Coronary artery (tissue), 2 donors: ENCODE data around the gene RHOT1.
A peak's percentile ranks its signal among the peaks of the same experiment; 100 is the strongest.
"Not testable (repeated sequence)": the region's sequence is repeated elsewhere in the genome, so short reads cannot be mapped to it uniquely, and the experiment has no call there.

Experiments used
- DNase-seq: peaks from one replicate; pipeline ENCODE4 v3.0.0-alpha.2; 2017; ENCODE audit warnings: low spot score
- H3K27ac ChIP-seq, 2 donors: fragments of 200-600 bp; sonication (generic); one replicate each; pipeline ENCODE4 v1.5.1; 2016 to 2019
- H3K4me3 ChIP-seq: fragments of 200-600 bp; sonication (generic); 2 replicates; pipeline ENCODE4 v1.5.1; 2016; ENCODE audit warnings: mild to moderate bottlenecking, moderate library complexity
- CTCF ChIP-seq: fragments of 200-600 bp; sonication (generic); IDR thresholded peaks from one replicate; pipeline ENCODE4 v1.5.1; 2019; ENCODE audit warnings: antibody characterized with exemption

Gene RHOT1

DNA sequence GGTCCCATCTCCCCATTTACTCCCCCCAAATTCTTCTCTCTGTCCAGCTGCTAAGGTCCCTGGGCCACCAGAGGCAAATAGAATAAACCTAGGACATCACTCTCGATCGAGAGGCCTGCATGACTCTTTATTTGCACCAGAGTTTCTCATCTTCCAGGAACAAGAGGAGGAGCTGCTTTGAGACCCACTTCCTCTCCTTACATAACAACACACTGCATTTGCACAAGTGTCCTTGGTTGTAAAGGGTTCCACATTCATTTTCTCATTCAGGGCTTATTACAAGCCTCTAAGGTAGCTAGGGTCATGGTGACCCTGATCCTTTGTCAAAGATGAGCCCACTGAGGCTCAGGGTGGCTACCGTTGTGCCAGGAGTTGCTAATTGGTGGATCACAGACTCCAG, 38.1 kb upstream of the RHOT1 start:
- H3K27ac ChIP-seq, result no peak overlapping the region
- DNase-seq, result no peak
- TF ChIP-seq CTCF, result no peak
- no peak overlapping the region for H3K4me3 ChIP-seq

DNA sequence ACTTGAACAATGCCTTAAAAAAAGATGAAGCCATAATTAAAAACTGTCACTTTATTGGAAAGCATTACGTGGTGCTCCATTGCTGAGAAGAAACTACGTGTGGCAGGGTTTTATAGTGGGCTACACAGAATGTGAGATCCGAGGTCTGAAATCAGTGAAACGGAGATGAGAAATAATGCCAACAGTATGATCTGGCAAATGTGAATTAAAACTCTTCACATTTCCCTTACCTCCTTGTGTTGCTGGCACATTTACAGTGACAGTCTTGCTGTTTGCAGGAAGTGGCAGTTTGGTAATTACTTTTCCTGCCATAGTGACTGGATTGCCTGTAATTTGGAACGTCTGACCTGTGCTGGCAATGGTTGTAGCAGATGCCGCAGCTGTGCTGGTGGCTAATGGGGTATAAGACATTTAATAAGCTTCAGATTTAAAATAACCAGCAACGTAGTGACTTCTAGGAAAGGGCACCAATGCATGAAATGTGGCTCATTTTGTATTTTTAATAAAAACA, 35.8 kb upstream of the RHOT1 start:
- H3K27ac ChIP-seq, DNase-seq, H3K4me3 ChIP-seq: not testable (repeated sequence)

DNA sequence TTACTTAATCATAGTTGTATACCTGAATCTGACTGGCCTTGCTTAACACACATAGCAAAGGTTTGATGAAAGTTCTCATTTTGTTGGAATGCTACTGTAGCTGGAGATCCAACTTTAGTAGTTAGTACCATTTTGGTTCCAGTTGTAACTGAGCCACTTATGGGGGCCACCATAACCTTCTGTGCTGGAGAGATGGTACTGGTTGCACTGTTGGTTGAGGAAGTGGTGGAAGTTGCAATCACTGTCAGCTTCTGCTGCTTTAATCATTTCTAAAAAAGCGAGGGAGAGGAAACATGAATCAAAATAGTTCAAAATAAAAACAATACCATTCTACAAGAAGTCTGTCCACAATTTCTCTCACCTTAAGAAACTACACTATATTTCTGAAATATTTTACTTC, 35.1 kb upstream of the RHOT1 start:
- not testable (repeated sequence) for H3K4me3 ChIP-seq, H3K27ac ChIP-seq, DNase-seq

DNA sequence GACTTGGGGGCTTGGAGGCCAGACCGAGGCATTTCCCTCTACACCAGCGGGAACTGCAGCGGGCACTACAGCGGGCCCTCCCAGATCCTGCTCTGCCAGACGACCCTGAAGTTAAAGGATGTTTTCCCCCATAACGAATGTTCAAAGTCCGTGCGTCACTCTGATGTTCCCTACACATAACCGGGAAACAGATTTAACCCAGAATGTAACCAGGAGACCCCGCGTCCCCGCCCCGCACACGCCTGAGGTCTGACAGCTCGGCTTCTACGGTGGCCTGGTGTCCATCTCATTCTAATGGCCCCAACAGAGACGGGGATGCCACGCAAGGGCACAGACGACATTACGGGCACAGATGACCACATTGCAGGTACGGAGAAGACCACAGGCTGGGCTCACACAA, 31.7 kb upstream of the RHOT1 start:
- DNase-seq, result no peak
- H3K4me3 ChIP-seq, result no peak overlapping the region
- no peak for TF ChIP-seq CTCF
- no peak overlapping the region for H3K27ac ChIP-seq

- Histone ChIP-seq H3K27ac (no peak overlapping the region), H3K4me3 (peak overlapping the region; percentile 7)
- peak; percentile 15 for TF ChIP-seq CTCF
- no peak for DNase-seq
Observed at GRCh38 chr17:32111141-32111771, 31.0 kb upstream of the RHOT1 start.

DNA sequence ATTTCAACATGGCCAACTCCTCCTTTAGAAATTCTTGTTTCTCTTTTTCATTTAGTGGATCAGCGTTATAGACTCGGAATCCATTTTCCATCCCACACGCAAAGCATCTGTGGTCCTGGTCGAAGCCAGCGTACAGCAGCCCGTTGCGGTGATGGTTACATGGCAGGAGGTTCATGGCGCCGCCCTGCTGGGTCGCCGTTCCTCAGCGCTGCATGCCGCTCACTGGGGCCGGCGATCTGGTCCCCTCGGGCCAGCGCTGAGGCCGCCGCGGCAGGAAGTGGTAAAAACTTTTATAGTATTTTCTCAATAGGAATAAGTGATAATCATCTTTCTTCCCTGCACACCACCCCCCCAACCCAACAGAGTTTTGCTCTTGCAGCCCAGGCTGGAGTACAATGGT, 29.9 kb upstream of the RHOT1 start:
- DNase-seq, result no peak
- Histone ChIP-seq H3K27ac (no peak overlapping the region), H3K4me3 (no peak overlapping the region)
- no peak for TF ChIP-seq CTCF

- DNase-seq, result no peak
- Histone ChIP-seq H3K27ac (no peak overlapping the region), H3K4me3 (no peak overlapping the region)
- TF ChIP-seq CTCF, result no peak
Observed at GRCh38 chr17:32114536-32114935, 27.8 kb upstream of the RHOT1 start.

DNA sequence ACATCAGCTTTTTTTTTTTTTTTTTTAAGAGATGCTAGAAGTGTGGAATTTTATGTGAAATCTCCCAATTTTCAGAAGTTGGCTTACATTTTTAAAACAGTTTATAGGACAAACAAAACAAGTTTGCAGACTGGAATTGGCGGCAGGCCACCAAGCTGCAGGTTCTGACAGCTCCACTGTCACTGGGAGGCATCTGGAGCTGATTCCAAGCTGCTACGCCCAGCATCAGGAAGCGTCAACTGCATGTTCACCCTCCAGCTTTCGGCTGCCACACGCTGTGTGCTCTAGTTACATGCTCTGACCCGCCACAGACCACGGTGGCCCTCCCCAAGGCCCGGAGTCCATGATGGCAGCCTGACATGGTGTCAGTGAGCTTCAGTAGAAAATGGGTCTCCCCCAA, 26.8 kb upstream of the RHOT1 start:
- not testable (repeated sequence) for H3K4me3 ChIP-seq, H3K27ac ChIP-seq, DNase-seq

DNA sequence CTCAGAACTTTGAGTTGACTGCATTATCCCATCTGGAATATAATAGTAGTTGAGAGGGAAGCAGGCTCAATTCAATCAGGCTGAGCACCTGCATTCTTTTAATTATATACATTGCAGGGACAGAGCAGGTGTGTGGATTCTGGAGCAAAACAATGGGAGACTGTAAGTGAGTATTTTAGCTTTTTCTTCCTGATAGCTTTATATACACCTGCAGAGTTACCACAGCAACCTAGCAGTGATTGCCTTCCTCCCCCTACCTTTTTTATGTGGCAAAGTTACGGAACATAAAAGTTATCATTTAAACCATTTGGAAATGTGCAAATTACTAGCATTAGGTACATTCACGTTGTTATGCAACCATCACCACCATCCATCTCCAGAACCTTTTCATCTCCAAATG, 25.4 kb upstream of the RHOT1 start:
- no peak overlapping the region for H3K27ac ChIP-seq
- H3K4me3 ChIP-seq, result no peak overlapping the region
- TF ChIP-seq CTCF, result no peak
- no peak for DNase-seq
